Measurements from ENCODE around the gene NTSR2. TPM values are rescaled to one million over a fixed set of nuclear protein-coding genes. Genes with fewer than 3 reads are reported as not detected.

NTSR2 gene
- total and polyA plus RNA-seq, 10 of the 15 experiments (the other 5 are each of a cell fraction or from before 2014, with no cell fraction given): not detected

DNA sequence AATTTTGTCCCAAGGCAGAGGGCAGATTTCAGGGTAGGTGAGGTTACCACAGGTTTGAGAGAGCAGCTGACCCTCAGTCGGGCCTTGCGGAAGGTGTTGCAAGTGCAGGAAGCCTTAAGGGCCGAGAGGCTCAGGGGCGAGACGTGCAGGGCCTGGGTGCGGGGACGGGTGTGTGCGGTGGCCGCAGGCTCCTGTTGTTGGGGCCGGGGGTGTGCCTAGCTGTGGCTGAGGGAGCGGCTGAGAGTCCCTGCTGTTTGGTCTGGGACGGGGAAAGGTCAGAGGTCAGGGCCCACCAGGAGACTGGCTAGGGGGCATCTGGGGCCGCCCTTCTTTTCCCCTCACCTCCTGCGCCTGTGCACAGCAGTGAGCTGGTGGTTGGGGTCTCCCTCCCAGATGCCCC lies 52.5 kb downstream of the NTSR2 start:
- ATAC-seq (no peak), FAIRE-seq (no peak), DNase-seq (ENCODE audit: low read depth, low spot score) (no peak)
- H4K20me1 ChIP-seq (ENCODE audit: control insufficient read depth, insufficient read depth): no peaks in the 10 kb centered on the region
- H3K4me2 ChIP-seq (ENCODE audit: control insufficient read depth, insufficient read depth): no peak overlapping the region
- RAD21 ChIA-PET (ENCODE audit: unreplicated experiment): no interaction called here
- H3K4me1 ChIP-seq (ENCODE audit: control insufficient read depth, insufficient read depth, low read length): no peaks in the 10 kb centered on the region
- H3K4me3 ChIP-seq: no peak overlapping the region
- no TSS peak for BruUV-seq (replicated peaks)
- CTCF ChIA-PET: interaction anchor here (0.6 kb wide), 1 partner anchor 771 kb away, joined by 3 read pairs; no protein-coding TSS in a partner anchor
- no peaks in the 10 kb centered on the region for H3K9me3 ChIP-seq (replicated peaks; ENCODE audit: control insufficient read depth, insufficient read depth, low read length)
- in situ Hi-C loops (cut with MboI): no loop called here
- H3K36me3 ChIP-seq (ENCODE audit: control insufficient read depth in 2 of 2, insufficient read depth in 2 of 2, low read length in 1 of 2): no peaks in the 10 kb centered on the region
- intact Hi-C loops (cut with micrococcal nuclease; ENCODE audit: unreplicated experiment): no loop called here
- 66% methylated on average over 14 of the region's 14 CpGs for WGBS (ENCODE audit: insufficient coverage, insufficient replicate concordance, low lambda C conversion rate, missing lambda C conversion rate)
- no peaks in the 10 kb centered on the region for H3K79me2 ChIP-seq (ENCODE audit: control insufficient read depth, insufficient read depth, low read length)
- SMC1A ChIA-PET (ENCODE audit: uncharacterized antibody, unreplicated experiment): no interaction called here
- no peak overlapping the region for H3K9ac ChIP-seq (ENCODE audit: control insufficient read depth, insufficient read depth, low read length)
- H3K27me3 ChIP-seq (replicated peaks in 1 of 2; ENCODE audit: control insufficient read depth in 2 of 2, insufficient read depth in 2 of 2, low read length in 1 of 2): peaks cover 0 to 2% of the 10 kb centered on the region in 2 experiments; a peak in 1 of 4 replicates
- TF ChIP-seq TCF3 (IDR thresholded peaks at IDR 0.05; ENCODE audit: borderline replicate concordance, insufficient read depth, low read depth, low read length) (no peak), IRF4 (IDR thresholded peaks at IDR 0.05; ENCODE audit: low read depth, low read length) (no peak), NFYA (IDR thresholded peaks at IDR 0.05; ENCODE audit: borderline replicate concordance, low read depth, low read length) (no peak), CBFB (IDR thresholded peaks at IDR 0.05; ENCODE audit: low read depth) (no peak), ZZZ3 (IDR thresholded peaks at IDR 0.05; ENCODE audit: control insufficient read depth, insufficient read length, low read depth) (no peak), PRDM15 (CRISPR knock-in tag; IDR thresholded peaks at IDR 0.05) (no peak), NR2F1 (conservative IDR thresholded peaks at IDR 0.05) (no peak), CREB1 (IDR thresholded peaks at IDR 0.05; ENCODE audit: low read depth) (no peak), PAX5 (IDR thresholded peaks at IDR 0.05; ENCODE audit: borderline replicate concordance, low read depth, low read length) (no peak), IRF5 (IDR thresholded peaks at IDR 0.05; ENCODE audit: borderline replicate concordance) (no peak), ZSCAN29 (IDR thresholded peaks at IDR 0.05) (no peak), STAT3 (IDR thresholded peaks at IDR 0.05; ENCODE audit: low read depth, low read length) (no peak), RFX5 (IDR thresholded peaks at IDR 0.05; ENCODE audit: low read depth, low read length) (no peak), FOS (IDR thresholded peaks at IDR 0.05; ENCODE audit: borderline replicate concordance, extremely low read depth, insufficient read length) (no peak), BCL11A (IDR thresholded peaks at IDR 0.05; ENCODE audit: low read depth, low read length) (no peak)
- TF ChIP-seq, protein P1, sequence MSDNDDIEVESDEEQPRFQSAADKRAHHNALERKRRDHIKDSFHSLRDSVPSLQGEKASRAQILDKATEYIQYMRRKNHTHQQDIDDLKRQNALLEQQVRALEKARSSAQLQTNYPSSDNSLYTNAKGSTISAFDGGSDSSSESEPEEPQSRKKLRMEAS (IDR thresholded peaks at IDR 0.05; ENCODE audit: low read depth, low read length): no peak
- TF ChIP-seq, protein P2, sequence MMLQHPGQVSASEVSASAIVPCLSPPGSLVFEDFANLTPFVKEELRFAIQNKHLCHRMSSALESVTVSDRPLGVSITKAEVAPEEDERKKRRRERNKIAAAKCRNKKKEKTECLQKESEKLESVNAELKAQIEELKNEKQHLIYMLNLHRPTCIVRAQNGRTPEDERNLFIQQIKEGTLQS (IDR thresholded peaks at IDR 0.05; ENCODE audit: borderline replicate concordance, extremely low read depth, low read depth, low read length): no peak
- no peak overlapping the region for H3K27ac ChIP-seq (ENCODE audit: control insufficient read depth, insufficient read depth)
- no peak overlapping the region for H2AFZ ChIP-seq (ENCODE audit: control insufficient read depth, low read depth, low read length)
- POLR2A ChIA-PET: no interaction called here
